ENCODE measurements around the gene NEURL1B.

- TF ChIP-seq CTCF (IDR thresholded peaks at IDR 0.05; ENCODE audit: low read depth, low read length, missing input control) (no peak), YY1 (IDR thresholded peaks at IDR 0.05) (no peak), NR2F2 (IDR thresholded peaks at IDR 0.05) (no peak), EGR1 (IDR thresholded peaks at IDR 0.05; ENCODE audit: low read depth in 2 of 2) (no peak), GABPA (IDR thresholded peaks at IDR 0.05 in 1 of 2, conservative IDR thresholded peaks at IDR 0.05 in 1 of 2) (no peak), FOXA1 (IDR thresholded peaks at IDR 0.05) (no peak), ATF3 (IDR thresholded peaks at IDR 0.05) (no peak), ZBTB33 (IDR thresholded peaks at IDR 0.05) (no peak), SP1 (IDR thresholded peaks at IDR 0.05) (no peak), RXRA (IDR thresholded peaks at IDR 0.05) (no peak), TAF1 (conservative IDR thresholded peaks at IDR 0.05) (no peak), RAD21 (IDR thresholded peaks at IDR 0.05) (no peak), MAX (IDR thresholded peaks at IDR 0.05) (no peak), REST (IDR thresholded peaks at IDR 0.05) (no peak)
Observed at GRCh38 chr5:172703952-172704351, 62.9 kb downstream of the NEURL1B start.
